MM.1S (cell line): ENCODE results near the gene MAN2A2.

Experiments used
- DNase-seq: peaks from one replicate; pipeline ENCODE4 v3.0.0-alpha.2; 2015
- H2AFZ ChIP-seq: fragments of 300-600 bp; sonication (generic); 2 replicates; pipeline ENCODE4 v1.6.0; 2016; ENCODE audit warnings: antibody characterized with exemption, low read length
- H3F3A ChIP-seq: fragments of 300-600 bp; sonication (generic); 2 replicates; pipeline ENCODE4 v1.6.1; 2016; ENCODE audit warnings: mild to moderate bottlenecking, antibody characterized with exemption, low read length, moderate library complexity, mixed read lengths; ENCODE audit not compliant: insufficient read depth
- H3K27ac ChIP-seq: fragments of 300-600 bp; sonication (generic); 2 replicates; pipeline ENCODE4 v1.5.1; 2016; ENCODE audit warnings: mild to moderate bottlenecking, low read length
- H3K27me3 ChIP-seq: fragments of 300-600 bp; sonication (generic); replicated peaks from 2 replicates; pipeline ENCODE4 v1.6.0; 2016; ENCODE audit warnings: low read length; ENCODE audit not compliant: insufficient read depth
- H3K36me3 ChIP-seq: fragments of 300-600 bp; sonication (generic); replicated peaks from 2 replicates; pipeline ENCODE4 v1.6.1; 2016; ENCODE audit warnings: mild to moderate bottlenecking, low read length, mixed read lengths; ENCODE audit not compliant: insufficient read depth
- H3K4me1 ChIP-seq: fragments of 300-600 bp; sonication (generic); 2 replicates; pipeline ENCODE4 v1.6.1; 2016; ENCODE audit warnings: low read length, mixed read lengths
- H3K4me2 ChIP-seq: fragments of 300-600 bp; sonication (generic); 2 replicates; pipeline ENCODE4 v1.6.0; 2016; ENCODE audit warnings: low read depth, low read length
- H3K4me3 ChIP-seq: fragments of 300-600 bp; sonication (generic); 2 replicates; pipeline ENCODE4 v1.5.1; 2016; ENCODE audit warnings: low read length, mixed read lengths
- H3K79me2 ChIP-seq: fragments of 300-600 bp; sonication (generic); 2 replicates; pipeline ENCODE4 v1.6.1; 2016; ENCODE audit warnings: mixed run types, low read length, mixed read lengths
- H3K9ac ChIP-seq: fragments of 300-600 bp; sonication (generic); 2 replicates; pipeline ENCODE4 v1.6.1; 2016; ENCODE audit warnings: low read length, mixed read lengths
- H3K9me2 ChIP-seq: fragments of 300-600 bp; sonication (generic); replicated peaks from 2 replicates; pipeline ENCODE4 v1.6.1; 2016; ENCODE audit warnings: mild to moderate bottlenecking, low read length, mixed read lengths; ENCODE audit not compliant: insufficient read depth
- H3K9me3 ChIP-seq: fragments of 300-600 bp; sonication (generic); replicated peaks from 2 replicates; pipeline ENCODE4 v1.6.1; 2016; ENCODE audit warnings: mild to moderate bottlenecking, low read length, mixed read lengths; ENCODE audit not compliant: insufficient read depth
- H4K20me1 ChIP-seq: fragments of 300-600 bp; sonication (generic); 2 replicates; pipeline ENCODE4 v1.6.1; 2016; ENCODE audit warnings: mild to moderate bottlenecking, low read length, moderate library complexity, mixed read lengths; ENCODE audit not compliant: insufficient read depth
- EZH2 ChIP-seq: fragments of 300-600 bp; sonication (generic); optimal IDR thresholded peaks from 2 replicates; pipeline ENCODE3; 2017; ENCODE audit warnings: low read depth, mild to moderate bottlenecking, antibody characterized with exemption, low read length, mixed read lengths
- EZH2phosphoT487 ChIP-seq: fragments of 300-600 bp; sonication (generic); IDR thresholded peaks from 2 replicates; pipeline ENCODE4 v1.6.1; 2018; ENCODE audit warnings: antibody characterized with exemption, low read length
- TF ChIP-seq, protein P1 (sequence below): fragments of 300-600 bp; sonication (generic); IDR thresholded peaks from 2 replicates; pipeline ENCODE4 v1.5.1; 2016; ENCODE audit warnings: antibody characterized with exemption, low read length, mixed read lengths

Gene MAN2A2

DNA sequence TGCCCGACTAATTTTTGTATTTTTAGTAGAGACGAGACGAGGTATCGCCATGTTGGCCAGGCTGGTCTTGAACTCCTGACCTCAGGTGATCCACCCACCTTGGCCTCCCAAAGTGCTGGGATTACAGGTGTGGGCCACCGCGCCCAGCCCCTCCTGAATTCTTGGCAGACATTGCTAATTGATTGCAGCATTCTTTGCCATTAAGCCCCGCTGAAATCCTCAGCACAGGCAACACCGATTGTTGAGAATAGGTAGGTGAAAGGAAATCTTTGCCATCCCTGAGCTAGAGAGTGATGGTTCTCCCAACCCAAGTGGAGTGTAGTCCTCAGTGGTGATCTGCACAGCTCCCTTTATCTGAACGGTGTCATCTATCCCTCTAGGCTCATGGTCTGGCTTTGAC lies 1.6 kb downstream of the MAN2A2 start:
- Histone ChIP-seq H3K27me3 (no peaks in the 10 kb centered on the region), H3K4me1 (peaks cover 5% of the 10 kb centered on the region; the same call in 1 of the 2 replicates), H3K9me3 (no peaks in the 10 kb centered on the region), H3K79me2 (peaks cover 25% of the 10 kb centered on the region), H4K20me1 (no peaks in the 10 kb centered on the region), H3K27ac (no peak overlapping the region), H3K4me2 (no peak overlapping the region), H3K4me3 (no peak overlapping the region), H3K9ac (no peak overlapping the region), H3K36me3 (0 out of 2 replicates have a peak, but pooled peaks cover 8% of the 10 kb centered on the region), H2AFZ (no peak overlapping the region), H3K9me2 (no peaks in the 10 kb centered on the region), H3F3A (peaks cover 21% of the 10 kb centered on the region)
- TF ChIP-seq, protein P1, sequence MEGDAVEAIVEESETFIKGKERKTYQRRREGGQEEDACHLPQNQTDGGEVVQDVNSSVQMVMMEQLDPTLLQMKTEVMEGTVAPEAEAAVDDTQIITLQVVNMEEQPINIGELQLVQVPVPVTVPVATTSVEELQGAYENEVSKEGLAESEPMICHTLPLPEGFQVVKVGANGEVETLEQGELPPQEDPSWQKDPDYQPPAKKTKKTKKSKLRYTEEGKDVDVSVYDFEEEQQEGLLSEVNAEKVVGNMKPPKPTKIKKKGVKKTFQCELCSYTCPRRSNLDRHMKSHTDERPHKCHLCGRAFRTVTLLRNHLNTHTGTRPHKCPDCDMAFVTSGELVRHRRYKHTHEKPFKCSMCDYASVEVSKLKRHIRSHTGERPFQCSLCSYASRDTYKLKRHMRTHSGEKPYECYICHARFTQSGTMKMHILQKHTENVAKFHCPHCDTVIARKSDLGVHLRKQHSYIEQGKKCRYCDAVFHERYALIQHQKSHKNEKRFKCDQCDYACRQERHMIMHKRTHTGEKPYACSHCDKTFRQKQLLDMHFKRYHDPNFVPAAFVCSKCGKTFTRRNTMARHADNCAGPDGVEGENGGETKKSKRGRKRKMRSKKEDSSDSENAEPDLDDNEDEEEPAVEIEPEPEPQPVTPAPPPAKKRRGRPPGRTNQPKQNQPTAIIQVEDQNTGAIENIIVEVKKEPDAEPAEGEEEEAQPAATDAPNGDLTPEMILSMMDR: no peak
- TF ChIP-seq EZH2phosphoT487 (no peak), EZH2 (no peak)
- no peak for DNase-seq

DNA sequence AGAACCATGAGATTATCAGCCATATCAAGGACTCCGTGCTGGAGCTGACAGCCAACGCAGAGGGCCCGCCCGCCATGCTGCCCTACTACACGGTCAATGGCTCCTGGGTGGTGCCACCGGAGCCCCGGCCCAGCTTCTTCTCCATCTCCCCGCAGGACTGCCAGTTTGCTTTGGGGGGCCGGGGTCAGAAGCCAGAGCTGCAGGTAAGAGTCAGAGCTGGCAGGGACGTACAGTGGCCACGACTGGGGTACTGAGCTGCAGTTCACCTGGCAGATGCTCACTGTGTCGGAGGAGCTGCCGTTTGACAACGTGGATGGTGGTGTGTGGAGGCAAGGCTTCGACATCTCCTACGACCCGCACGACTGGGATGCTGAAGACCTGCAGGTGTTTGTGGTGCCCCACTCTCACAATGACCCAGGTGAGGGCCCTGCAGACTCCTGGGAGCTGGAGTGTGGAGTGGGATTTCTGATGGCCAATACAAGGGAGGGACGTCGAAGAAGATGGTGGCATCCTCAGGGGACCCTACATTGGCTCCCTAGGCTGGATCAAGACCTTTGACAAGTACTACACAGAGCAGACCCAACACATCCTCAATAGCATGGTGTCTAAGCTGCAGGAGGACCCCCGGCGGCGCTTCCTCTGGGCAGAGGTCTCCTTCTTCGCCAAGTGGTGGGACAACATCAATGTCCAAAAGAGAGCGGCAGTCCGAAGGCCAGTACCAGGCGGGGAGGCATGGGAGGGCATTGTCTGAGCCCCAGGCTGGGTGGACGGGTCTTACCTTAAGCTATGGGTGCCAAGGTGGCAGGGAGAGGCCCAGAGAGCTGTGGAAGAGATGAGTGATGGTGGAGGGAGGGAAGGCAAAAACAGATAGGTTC lies 2.4 kb downstream of the MAN2A2 start:
- no peaks in the 10 kb centered on the region for H3K27me3 ChIP-seq

DNA sequence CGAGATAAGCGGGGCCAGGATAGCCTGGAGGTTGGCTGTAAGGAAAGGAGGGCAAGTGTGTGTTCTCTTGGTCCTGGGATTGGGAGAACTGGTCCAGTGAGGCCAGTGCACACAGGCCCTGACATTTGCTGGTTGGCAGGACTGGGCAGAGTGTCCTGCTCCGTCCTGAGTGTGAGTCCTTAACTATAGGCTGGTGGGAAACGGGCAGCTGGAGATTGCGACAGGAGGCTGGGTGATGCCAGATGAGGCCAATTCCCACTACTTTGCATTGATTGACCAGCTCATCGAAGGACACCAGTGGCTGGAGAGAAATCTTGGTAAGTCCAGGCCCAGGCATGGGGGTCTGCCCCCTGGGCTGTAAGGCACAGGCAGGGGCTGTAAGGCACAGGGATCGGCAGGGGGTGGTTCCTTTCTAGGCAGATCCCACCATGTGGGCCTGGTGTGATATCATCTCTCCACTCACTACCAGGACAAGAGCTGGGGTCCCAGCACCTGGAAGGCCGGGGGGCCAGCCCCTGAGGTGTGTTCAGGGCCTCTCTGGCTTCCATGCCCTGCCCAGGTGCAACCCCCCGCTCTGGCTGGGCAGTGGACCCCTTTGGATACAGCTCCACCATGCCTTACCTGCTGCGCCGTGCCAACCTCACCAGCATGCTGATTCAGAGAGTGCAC lies 3.2 kb downstream of the MAN2A2 start:
- 0 out of 2 replicates have a peak, but pooled peaks cover 8% of the 10 kb centered on the region for H3K36me3 ChIP-seq
- DNase-seq: no peak
- no peak overlapping the region for H3K4me3 ChIP-seq
- peaks cover 25% of the 10 kb centered on the region for H3K79me2 ChIP-seq
- H3K4me1 ChIP-seq: peaks cover 5% of the 10 kb centered on the region; the same call in 1 of the 2 replicates
- no peak overlapping the region for H2AFZ ChIP-seq
- H3K27me3 ChIP-seq: no peaks in the 10 kb centered on the region
- no peak overlapping the region for H3K4me2 ChIP-seq
- TF ChIP-seq, protein P1: no peak
- TF ChIP-seq EZH2phosphoT487 (no peak), EZH2 (no peak)
- no peaks in the 10 kb centered on the region for H3K9me3 ChIP-seq
- no peak overlapping the region for H3K27ac ChIP-seq
- H3K9me2 ChIP-seq: no peaks in the 10 kb centered on the region
- no peak overlapping the region for H3K9ac ChIP-seq
- H4K20me1 ChIP-seq: no peaks in the 10 kb centered on the region
- H3F3A ChIP-seq: peaks cover 21% of the 10 kb centered on the region

More for the DNA sequence above, 2.4 kb downstream of the MAN2A2 start:
- no peak overlapping the region for H3K27ac ChIP-seq
- H3K79me2 ChIP-seq: peaks cover 25% of the 10 kb centered on the region
- peaks cover 5% of the 10 kb centered on the region; the same call in 1 of the 2 replicates for H3K4me1 ChIP-seq
- no peak for TF ChIP-seq EZH2
- TF ChIP-seq EZH2phosphoT487: no peak
- TF ChIP-seq, protein P1: no peak
- peaks cover 21% of the 10 kb centered on the region for H3F3A ChIP-seq
- H3K4me3 ChIP-seq: no peak overlapping the region
- H3K9ac ChIP-seq: no peak overlapping the region
- H2AFZ ChIP-seq: no peak overlapping the region
- H3K4me2 ChIP-seq: no peak overlapping the region
- no peaks in the 10 kb centered on the region for H4K20me1 ChIP-seq
- DNase-seq: no peak
- H3K9me2 ChIP-seq: no peaks in the 10 kb centered on the region
- H3K36me3 ChIP-seq: 0 out of 2 replicates have a peak, but pooled peaks cover 8% of the 10 kb centered on the region
- no peaks in the 10 kb centered on the region for H3K9me3 ChIP-seq
